Measurements from ENCODE around the gene NRF1. TPM values are rescaled to one million over a fixed set of nuclear protein-coding genes. Genes with fewer than 3 reads are reported as not detected.

The NRF1 gene
- total and polyA plus RNA-seq, 2 of the 13 experiments (the other 11 are each of a cell fraction or from before 2014, with no cell fraction given): 9.3 to 10.1 TPM

- peak; percentile 91 for TF ChIP-seq ARID4A (CRISPR knock-in tag; IDR thresholded peaks at IDR 0.05; ENCODE audit: borderline replicate concordance)
- peak; percentile 88 for TF ChIP-seq ERF (CRISPR knock-in tag; IDR thresholded peaks at IDR 0.05)
- TF ChIP-seq ZNF746 (CRISPR knock-in tag; IDR thresholded peaks at IDR 0.05): no peak; the same call in 1 of the 2 replicates
- TF ChIP-seq HNF4G (IDR thresholded peaks at IDR 0.05; ENCODE audit: borderline replicate concordance, low read depth, low read length): no peak
- TF ChIP-seq HNF4G (CRISPR knock-in tag; IDR thresholded peaks at IDR 0.05; ENCODE audit: borderline replicate concordance, low read depth): no peak
- no peak for TF ChIP-seq RORA (CRISPR knock-in tag; IDR thresholded peaks at IDR 0.05)
- peak; percentile 55; the same call in 1 of the 2 replicates for TF ChIP-seq GLI4 (CRISPR knock-in tag; IDR thresholded peaks at IDR 0.05; ENCODE audit: borderline replicate concordance)
- TF ChIP-seq ARID5B (CRISPR knock-in tag; IDR thresholded peaks at IDR 0.05): peak; percentile 57
- TF ChIP-seq KAT8 (CRISPR knock-in tag; IDR thresholded peaks at IDR 0.05): peak; percentile 17; the same call in 1 of the 2 replicates
- TF ChIP-seq HNRNPK (IDR thresholded peaks at IDR 0.05; ENCODE audit: low read depth, low read length, poor library complexity, severe bottlenecking): peak; percentile 84
- no peak for TF ChIP-seq ZNF557 (CRISPR knock-in tag; IDR thresholded peaks at IDR 0.05)
- TF ChIP-seq ZNF614 (CRISPR knock-in tag; IDR thresholded peaks at IDR 0.05; ENCODE audit: borderline replicate concordance): no peak; the same call in 1 of the 2 replicates
- TF ChIP-seq ZNF326 (CRISPR knock-in tag; IDR thresholded peaks at IDR 0.05; ENCODE audit: borderline replicate concordance): no peak
- peak; percentile 79 for TF ChIP-seq MED8 (CRISPR knock-in tag; IDR thresholded peaks at IDR 0.05; ENCODE audit: insufficient replicate concordance)
- no peak; the same call in 1 of the 2 replicates for TF ChIP-seq ZGPAT (CRISPR knock-in tag; IDR thresholded peaks at IDR 0.05)
Observed at GRCh38 chr7:129611246-129612111, at the start of gene NRF1 (continued).
